Mucosa of stomach (tissue), 1 donor: Measurements from ENCODE around the gene MATN1.

Source experiments
- H3K27me3 ChIP-seq: one replicate; pipeline ENCODE4 v1.7.0; 2013; ENCODE audit warnings: mild to moderate bottlenecking, low read length; ENCODE audit not compliant: control insufficient read depth, insufficient read depth
- H3K36me3 ChIP-seq: one replicate; pipeline ENCODE4 v1.7.0; 2013; ENCODE audit warnings: low read length; ENCODE audit not compliant: control insufficient read depth, insufficient read depth
- H3K4me1 ChIP-seq: one replicate; pipeline ENCODE4 v1.7.0; 2013; ENCODE audit warnings: mild to moderate bottlenecking, low read length; ENCODE audit not compliant: control insufficient read depth, insufficient read depth
- H3K4me3 ChIP-seq: one replicate; pipeline ENCODE4 v1.7.0; 2013; ENCODE audit warnings: low read length
- H3K9ac ChIP-seq: one replicate; pipeline ENCODE4 v1.7.0; 2013; ENCODE audit warnings: mild to moderate bottlenecking, low read length, moderate library complexity
- H3K9me3 ChIP-seq: one replicate; pipeline ENCODE4 v1.7.0; 2013; ENCODE audit warnings: mild to moderate bottlenecking, low read length, moderate library complexity; ENCODE audit not compliant: control insufficient read depth
- donor health status: Pancreatic carcinoma.

The MATN1 gene

DNA sequence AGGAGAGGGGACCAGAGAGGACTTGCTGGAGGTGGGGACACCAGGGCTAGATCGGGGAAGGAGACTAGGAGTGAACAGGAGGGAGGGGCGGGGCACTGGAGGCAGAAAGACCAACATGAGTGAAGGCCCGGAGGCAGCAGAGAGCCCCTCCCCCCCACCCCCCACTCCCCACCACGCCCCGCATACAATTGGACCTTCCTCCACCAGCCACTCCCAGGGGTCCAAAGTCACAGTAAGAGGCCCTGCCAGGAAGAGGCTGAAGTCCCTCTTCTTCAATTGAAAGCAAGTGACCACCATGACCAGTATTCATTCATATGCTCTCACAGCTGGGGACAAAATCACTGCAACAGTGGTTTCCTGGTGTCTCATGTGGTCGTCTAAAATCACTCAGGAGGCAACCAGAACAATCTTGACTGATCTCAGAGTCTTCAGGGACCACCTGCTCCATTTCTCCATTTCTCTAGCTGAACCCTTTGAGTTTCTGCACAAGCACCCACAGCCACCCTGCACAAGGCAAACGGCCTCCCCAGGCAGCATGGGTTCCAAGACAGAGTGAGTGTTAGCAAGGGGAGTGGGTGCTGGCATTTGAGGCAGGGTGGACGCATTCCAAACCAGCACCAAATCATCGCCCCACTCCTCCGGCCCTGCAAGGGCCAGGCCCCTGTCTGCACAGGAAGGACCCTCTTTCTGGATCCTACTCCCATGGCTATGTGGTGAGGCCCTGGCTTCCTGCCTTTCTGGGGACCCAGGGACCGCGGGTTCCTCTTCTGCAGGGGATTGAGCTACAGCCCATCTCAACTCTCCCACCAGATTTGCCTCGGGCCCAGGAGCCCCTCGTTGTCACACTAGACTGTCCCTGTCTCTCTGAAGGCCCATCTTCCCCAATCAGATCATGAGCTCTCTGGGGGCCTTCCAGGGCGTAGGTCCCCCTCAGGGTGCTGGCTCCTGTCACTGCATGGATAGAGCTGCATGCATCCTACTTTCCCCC, 17.2 kb upstream of the MATN1 start:
- Histone ChIP-seq H3K27me3 (no peaks in the 10 kb centered on the region), H3K9ac (no peak overlapping the region), H3K36me3 (no peaks in the 10 kb centered on the region), H3K4me3 (no peak overlapping the region), H3K9me3 (no peaks in the 10 kb centered on the region), H3K4me1 (peaks cover 2% of the 10 kb centered on the region)

DNA sequence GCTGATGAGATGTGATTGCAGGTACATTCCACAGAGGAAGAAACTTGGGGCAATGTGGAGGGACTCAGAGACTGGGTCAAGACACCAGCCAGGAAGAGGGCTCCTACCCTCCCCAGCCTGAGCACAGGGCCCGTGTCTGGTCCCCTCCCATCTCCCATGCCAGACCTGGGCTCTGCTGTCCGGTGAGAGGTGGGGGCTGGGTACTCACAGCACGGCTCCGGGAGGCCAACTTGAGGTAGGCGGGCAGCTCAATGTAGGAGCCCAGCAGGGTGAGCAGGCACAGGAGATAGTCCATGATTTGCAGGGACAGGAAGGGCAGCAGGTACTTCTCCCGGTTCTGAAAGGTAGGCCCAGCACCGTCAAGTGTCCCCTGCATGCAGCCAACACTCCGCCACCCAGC, 16.2 kb upstream of the MATN1 start:
- Histone ChIP-seq H3K9ac (no peak overlapping the region), H3K27me3 (no peaks in the 10 kb centered on the region), H3K4me3 (no peak overlapping the region), H3K9me3 (no peaks in the 10 kb centered on the region), H3K36me3 (no peaks in the 10 kb centered on the region), H3K4me1 (no peaks in the 10 kb centered on the region)

DNA sequence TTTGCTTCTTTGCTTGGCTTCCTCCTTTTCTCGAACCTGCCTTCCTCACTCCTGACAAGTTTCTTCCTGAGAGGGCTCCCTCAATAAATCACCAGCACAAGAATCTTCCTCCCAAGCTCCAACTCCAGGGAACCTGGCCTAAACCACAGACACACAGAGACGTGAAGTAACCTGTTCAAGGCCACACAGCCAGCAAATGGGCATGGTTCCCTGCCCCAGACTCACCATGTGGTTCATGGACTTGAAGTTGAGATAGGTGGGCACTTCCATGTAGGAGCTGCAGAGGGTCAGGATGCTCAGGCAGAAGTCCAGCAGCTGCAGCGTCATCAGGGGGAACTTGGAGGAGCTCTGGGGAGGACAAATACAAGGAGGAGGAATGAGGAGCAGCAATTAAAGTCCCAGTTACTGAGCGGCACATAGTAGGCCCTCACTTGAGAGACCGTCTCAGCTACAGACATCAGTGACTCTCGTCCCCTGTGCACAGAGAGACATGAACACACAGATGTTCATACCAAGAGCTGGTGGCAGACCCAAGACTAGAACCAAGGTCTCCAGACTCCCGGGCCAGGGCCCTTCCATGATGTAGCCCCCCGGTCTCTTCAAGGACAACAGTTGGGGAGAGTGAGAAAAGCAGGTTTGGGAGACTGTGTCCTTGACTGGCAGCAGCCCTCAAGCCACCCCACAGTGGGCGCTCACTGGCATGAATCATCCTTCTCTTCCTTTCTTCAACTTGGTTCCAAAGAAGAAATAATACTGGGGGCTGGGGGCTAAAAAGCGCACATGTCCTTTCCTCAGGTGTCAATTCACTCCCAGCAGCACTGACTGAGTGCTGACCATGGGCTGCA, 15.6 kb upstream of the MATN1 start:
- H3K36me3 ChIP-seq, result no peaks in the 10 kb centered on the region
- H3K9me3 ChIP-seq, result no peaks in the 10 kb centered on the region
- no peak overlapping the region for H3K4me3 ChIP-seq
- H3K9ac ChIP-seq, result no peak overlapping the region
- no peaks in the 10 kb centered on the region for H3K27me3 ChIP-seq
- no peaks in the 10 kb centered on the region for H3K4me1 ChIP-seq

DNA sequence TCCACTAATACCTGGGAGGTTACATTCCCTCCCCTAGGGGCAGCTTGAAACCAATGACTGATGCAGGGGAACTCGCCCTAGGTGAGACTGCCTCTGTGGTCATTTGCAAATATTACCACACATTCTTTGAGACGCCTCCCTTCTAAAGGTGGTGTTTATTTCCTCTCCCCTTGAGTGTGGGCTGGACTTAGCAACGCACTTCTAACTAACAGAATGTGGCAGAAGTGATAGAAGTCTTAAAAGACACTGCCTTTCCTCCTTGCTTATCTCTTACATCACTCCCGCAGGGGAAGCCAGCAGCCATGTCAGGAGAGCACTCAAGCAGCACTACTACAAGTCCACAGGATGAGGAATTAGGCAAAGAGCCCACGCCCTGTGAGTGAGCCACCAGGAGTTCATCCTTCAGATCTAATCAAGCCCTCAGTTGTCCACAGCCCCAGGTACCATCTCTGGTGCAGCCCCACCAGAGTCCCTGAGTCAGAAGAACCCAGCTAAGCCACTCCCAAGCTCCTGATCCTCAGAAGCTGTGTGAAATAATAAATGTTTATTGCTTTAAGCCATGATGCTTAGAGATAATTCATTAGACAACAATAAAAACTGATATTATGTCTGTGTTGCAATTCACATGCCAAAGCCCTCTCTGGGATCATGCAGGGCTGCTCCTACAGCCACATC, 14.8 kb upstream of the MATN1 start:
- no peak overlapping the region for H3K4me3 ChIP-seq
- no peaks in the 10 kb centered on the region for H3K36me3 ChIP-seq
- H3K9me3 ChIP-seq, result no peaks in the 10 kb centered on the region
- H3K4me1 ChIP-seq, result no peaks in the 10 kb centered on the region
- H3K9ac ChIP-seq, result no peak overlapping the region
- no peaks in the 10 kb centered on the region for H3K27me3 ChIP-seq

DNA sequence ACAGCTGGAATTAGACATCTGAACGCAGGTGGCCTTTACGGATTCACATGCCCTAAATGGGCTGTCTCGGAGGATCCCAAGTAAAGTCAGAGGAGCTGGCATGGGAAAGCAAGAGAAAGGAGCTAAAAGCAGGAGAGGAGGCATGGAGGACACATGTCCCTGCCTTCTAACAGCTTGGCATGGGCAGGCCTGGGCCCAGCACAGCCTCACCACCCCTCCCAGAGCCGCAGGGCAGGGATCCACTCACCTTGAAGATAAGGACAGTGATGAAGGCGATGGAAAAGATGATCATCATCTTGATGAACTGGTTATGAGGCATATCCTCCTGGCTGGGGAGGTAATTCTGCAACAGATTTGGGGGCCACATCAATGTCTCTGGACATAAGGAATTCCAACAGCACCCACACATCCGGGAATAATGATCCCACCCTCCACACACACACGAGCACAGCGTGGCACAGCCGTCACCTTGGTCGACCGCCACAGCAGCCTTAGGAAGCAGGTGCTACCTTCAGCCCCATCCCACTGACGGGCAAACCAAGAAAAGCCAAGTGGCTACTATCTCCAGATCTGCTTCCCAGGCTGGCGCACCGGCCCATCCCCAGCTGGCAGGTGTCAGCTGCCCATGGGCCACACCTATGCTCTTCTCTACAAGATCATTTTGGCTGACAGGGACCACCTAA, 14.1 kb upstream of the MATN1 start:
- H3K9ac ChIP-seq, result no peak overlapping the region

DNA sequence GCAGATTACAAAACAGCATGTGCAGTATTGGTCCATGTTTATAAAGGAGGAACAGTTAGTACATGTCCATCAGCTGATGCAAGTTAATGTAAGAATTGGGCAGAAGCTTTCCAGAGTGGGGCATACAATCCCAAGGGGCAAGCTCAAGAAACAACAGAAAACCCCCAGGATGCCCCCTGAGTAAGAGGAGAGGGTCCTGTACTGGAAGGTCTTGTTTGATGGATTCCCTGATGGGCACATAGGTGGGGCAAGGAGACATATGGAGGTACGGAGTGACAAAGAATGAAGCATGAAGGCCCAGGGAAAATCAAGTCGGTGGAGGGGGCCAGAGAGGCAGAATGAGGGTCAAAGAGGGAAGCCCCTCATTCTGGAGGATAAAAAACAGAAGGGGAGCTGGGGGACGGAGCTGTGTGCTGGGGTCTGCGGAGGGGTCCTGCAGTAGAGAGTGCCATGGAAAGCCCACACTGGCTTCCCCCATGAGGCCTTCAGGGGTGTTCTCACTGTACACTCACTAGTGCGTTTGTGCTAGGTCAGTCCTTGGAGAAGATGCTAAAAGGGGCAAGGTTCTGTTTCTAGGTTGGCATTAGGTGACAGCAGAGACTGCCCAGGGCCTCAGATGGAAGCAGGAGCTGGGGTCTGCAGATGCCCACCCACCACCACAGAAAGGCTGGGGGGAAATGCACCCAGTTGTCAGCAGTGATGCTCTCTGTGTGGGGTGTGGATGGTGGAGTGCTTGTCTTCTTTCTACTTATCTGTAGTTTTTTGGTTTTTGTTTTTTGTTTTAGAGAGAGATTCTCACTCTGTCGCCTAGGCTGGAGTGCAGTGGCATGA, 12.5 kb upstream of the MATN1 start:
- Histone ChIP-seq H3K36me3 (no peaks in the 10 kb centered on the region), H3K9me3 (no peaks in the 10 kb centered on the region), H3K4me3 (no peak overlapping the region), H3K9ac (no peak overlapping the region), H3K4me1 (no peaks in the 10 kb centered on the region), H3K27me3 (peaks cover under 1% of the 10 kb centered on the region)

More for the DNA sequence above, 14.1 kb upstream of the MATN1 start:
- Histone ChIP-seq H3K9me3 (no peaks in the 10 kb centered on the region), H3K36me3 (no peaks in the 10 kb centered on the region), H3K27me3 (no peaks in the 10 kb centered on the region), H3K4me1 (no peaks in the 10 kb centered on the region), H3K4me3 (no peak overlapping the region)

DNA sequence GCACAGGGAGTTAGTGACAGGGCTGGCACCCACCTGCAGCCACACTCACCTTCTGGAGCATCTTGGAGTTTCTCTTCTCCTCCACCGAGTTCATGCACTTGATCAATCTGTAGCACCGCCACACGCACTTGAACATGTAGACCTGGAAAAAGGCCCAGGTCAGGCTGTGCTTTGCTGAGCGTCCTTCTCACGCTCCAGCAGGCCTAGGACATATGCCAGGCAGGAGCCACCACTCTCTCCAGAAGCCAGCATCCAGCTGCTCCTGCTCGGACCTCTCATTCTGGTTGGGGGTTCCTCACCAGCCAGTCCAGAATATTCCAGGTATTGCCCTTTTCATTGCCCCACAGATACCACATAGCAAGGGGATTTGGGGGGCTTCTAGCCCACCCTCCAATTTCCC, 11.7 kb upstream of the MATN1 start:
- Histone ChIP-seq H3K9me3 (no peaks in the 10 kb centered on the region), H3K4me1 (no peaks in the 10 kb centered on the region), H3K27me3 (peaks cover 3% of the 10 kb centered on the region), H3K9ac (no peak overlapping the region), H3K36me3 (no peaks in the 10 kb centered on the region), H3K4me3 (no peak overlapping the region)

DNA sequence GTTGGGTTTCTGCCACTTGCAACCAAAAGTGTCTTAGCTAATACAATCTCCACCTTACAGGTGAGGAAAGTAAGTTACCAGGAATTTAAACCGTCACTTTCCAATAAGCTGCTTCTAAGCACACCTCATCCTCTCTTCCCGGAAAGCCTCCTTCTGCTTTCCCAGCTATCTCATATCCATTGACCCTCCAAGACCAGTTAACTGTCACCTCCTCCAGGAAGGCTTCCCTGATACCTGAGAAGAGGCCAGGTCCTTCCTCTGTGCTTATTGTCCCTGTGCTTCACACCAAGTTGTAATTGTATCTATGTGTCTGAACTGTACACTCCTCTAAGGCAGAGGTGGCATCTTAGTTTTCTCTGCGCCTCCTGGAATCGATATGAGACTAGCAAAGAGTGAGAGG, 11.2 kb upstream of the MATN1 start:
- Histone ChIP-seq H3K36me3 (no peaks in the 10 kb centered on the region), H3K4me1 (no peaks in the 10 kb centered on the region), H3K27me3 (peaks cover 3% of the 10 kb centered on the region), H3K9ac (no peak overlapping the region), H3K9me3 (no peaks in the 10 kb centered on the region), H3K4me3 (no peak overlapping the region)

DNA sequence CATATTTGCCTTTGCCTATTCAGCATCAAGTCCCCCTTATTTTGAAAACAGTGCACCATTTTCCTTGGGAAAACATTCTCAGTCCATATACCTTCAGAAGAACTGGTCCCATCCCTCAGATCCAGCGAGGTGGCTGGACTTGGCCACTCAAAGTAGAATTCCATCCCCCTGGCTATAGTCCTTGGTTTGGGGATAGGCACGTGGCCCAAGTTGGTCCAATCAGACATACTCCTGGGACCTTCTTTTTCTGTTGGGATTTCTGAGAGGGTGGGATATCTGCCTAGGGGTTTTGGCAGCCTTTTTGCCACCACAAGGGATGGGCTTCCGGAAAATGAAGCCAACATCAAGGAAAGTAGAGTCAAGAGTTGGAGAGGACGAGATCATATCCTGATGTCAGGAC, 10.7 kb upstream of the MATN1 start:
- Histone ChIP-seq H3K4me1 (no peaks in the 10 kb centered on the region), H3K4me3 (no peak overlapping the region), H3K9me3 (no peaks in the 10 kb centered on the region), H3K9ac (no peak overlapping the region), H3K27me3 (peaks cover 3% of the 10 kb centered on the region), H3K36me3 (no peaks in the 10 kb centered on the region)

DNA sequence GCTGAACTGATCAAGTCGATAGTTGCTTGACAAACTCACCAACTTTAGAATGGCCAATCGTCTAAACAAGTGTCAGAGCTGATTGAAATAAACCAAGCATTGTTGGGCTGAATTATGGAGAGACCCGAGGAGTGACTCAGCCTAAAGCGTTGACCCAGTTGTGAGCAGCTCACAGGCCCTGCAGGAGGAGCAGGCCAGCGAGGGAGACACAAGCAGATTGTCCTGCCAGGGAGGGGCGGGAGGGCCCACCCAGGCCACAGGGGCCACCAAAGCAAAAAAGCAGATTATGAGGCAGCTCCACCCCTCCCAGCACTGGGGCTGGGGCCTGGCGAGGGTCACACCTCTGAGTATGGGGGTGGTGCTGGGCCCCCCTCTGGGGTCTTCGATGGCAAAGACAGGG, 10.1 kb upstream of the MATN1 start:
- Histone ChIP-seq H3K9ac (no peak overlapping the region), H3K4me3 (no peak overlapping the region), H3K27me3 (peaks cover 3% of the 10 kb centered on the region), H3K9me3 (no peaks in the 10 kb centered on the region), H3K36me3 (no peaks in the 10 kb centered on the region), H3K4me1 (no peaks in the 10 kb centered on the region)
